ENCODE data around the gene SERPINB7.

Gene SERPINB7

DNA sequence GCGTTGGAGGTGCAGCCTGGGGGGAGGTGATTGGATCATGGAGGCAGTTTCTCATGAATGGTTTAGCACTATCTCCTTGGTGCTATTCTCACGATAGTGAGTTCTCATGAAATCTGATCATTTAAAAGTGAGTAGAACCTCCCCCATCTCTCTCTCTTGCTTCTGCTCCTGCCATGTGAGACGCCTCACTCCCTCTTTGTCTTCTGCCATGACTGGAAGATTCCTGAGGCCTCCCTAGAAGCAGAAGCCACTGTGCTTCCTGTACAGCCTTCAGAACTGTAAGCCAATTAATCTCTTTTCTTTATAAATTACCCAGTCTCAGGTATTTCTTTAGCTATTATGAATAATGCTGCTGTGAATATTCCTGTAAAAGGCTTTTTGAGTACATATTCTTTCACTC is 52.9 kb downstream of the SERPINB7 start:
- no peak overlapping the region for H3K9ac ChIP-seq (ENCODE audit: low read depth, low read length)
- no peaks in the 10 kb centered on the region for H4K20me1 ChIP-seq (ENCODE audit: insufficient read depth, low read length)
- H3K4me1 ChIP-seq (ENCODE audit: insufficient read depth, low read length), result 0 out of 2 replicates have a peak, but pooled peaks cover 4% of the 10 kb centered on the region
- H3K36me3 ChIP-seq (ENCODE audit: insufficient read depth, low read length), result no peaks in the 10 kb centered on the region
- no peak overlapping the region for H3K4me2 ChIP-seq (ENCODE audit: insufficient read depth, low read length)
- no peak overlapping the region for H3K4me3 ChIP-seq (ENCODE audit: low read depth in 1 of 2, low read length in 2 of 2)
- peaks cover 14% of the 10 kb centered on the region for H3K27me3 ChIP-seq (ENCODE audit: insufficient read depth, low read length, poor library complexity)
- ATAC-seq (ENCODE audit: insufficient read depth, low read depth) (no peak), DNase-seq (no peak)
- H3K9me3 ChIP-seq (ENCODE audit: insufficient read depth, low read length, severe bottlenecking), result no peaks in the 10 kb centered on the region
- no peak for TF ChIP-seq CTCF (IDR thresholded peaks at IDR 0.05; ENCODE audit: borderline replicate concordance, extremely low read depth, low read length, poor library complexity, severe bottlenecking)
- no peak for TF ChIP-seq EZH2 (IDR thresholded peaks at IDR 0.05; ENCODE audit: borderline replicate concordance, low read depth, low read length, severe bottlenecking)
- H3K79me2 ChIP-seq (ENCODE audit: insufficient read depth, low read length), result no peaks in the 10 kb centered on the region
- H3K27ac ChIP-seq (ENCODE audit: low read length), result no peak overlapping the region
- H2AFZ ChIP-seq (ENCODE audit: low read depth, low read length), result no peak overlapping the region

DNA sequence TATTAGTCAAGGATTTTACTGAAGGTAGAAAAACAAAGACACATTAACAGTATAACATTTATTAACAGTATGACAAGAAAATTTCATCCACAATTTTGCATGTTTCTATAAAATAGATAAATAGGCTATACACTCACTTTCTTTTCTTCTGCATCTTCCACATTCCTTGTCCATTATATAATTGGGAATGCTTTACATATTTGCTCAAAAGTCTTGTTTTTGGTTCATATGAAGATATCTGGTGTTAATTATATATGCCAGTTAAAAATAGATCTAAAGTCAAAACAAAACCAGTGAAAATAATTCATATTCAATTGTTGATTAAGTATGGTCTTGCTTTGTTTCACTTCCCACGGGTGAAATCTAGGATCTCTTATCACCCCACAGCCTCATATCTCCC is 53.4 kb downstream of the SERPINB7 start:
- no peak for DNase-seq
- Histone ChIP-seq H3K36me3 (ENCODE audit: insufficient read depth, low read length) (no peaks in the 10 kb centered on the region), H3K4me2 (ENCODE audit: insufficient read depth, low read length) (no peak overlapping the region), H3K27ac (ENCODE audit: low read length) (no peak overlapping the region), H3K4me3 (ENCODE audit: low read depth in 1 of 2, low read length in 2 of 2) (no peak overlapping the region), H3K27me3 (ENCODE audit: insufficient read depth, low read length, poor library complexity) (peaks cover 15% of the 10 kb centered on the region), H2AFZ (ENCODE audit: low read depth, low read length) (no peak overlapping the region), H3K9me3 (ENCODE audit: insufficient read depth, low read length, severe bottlenecking) (no peaks in the 10 kb centered on the region), H4K20me1 (ENCODE audit: insufficient read depth, low read length) (no peaks in the 10 kb centered on the region), H3K4me1 (ENCODE audit: insufficient read depth, low read length) (0 out of 2 replicates have a peak, but pooled peaks cover 4% of the 10 kb centered on the region), H3K79me2 (ENCODE audit: insufficient read depth, low read length) (no peaks in the 10 kb centered on the region), H3K9ac (ENCODE audit: low read depth, low read length) (no peak overlapping the region)
- ATAC-seq (ENCODE audit: insufficient read depth, low read depth), result no peak
- TF ChIP-seq EZH2 (IDR thresholded peaks at IDR 0.05; ENCODE audit: borderline replicate concordance, low read depth, low read length, severe bottlenecking) (no peak), CTCF (IDR thresholded peaks at IDR 0.05; ENCODE audit: borderline replicate concordance, extremely low read depth, low read length, poor library complexity, severe bottlenecking) (no peak)

DNA sequence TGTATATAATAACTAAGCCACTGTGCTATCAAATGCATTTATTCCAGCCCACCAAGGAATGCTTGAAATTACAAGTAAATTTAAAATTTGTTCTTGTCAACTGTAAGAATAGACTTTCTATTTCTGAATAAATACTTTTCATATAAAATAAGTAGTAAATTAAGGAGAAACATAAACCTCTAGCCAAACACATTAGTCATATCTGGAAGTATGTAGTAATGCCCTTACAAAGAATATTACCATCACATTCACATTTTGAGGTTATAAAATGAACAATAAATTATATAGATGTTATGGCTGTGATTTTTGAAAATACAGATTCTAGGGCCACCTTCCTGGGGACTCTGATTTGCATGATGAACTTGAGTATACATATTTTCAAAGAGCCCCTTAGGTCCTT is 54.7 kb downstream of the SERPINB7 start:
- Histone ChIP-seq H3K4me2 (ENCODE audit: insufficient read depth, low read length) (no peak overlapping the region), H3K36me3 (ENCODE audit: insufficient read depth, low read length) (no peaks in the 10 kb centered on the region), H4K20me1 (ENCODE audit: insufficient read depth, low read length) (no peaks in the 10 kb centered on the region), H3K4me3 (ENCODE audit: low read depth in 1 of 2, low read length in 2 of 2) (no peak overlapping the region), H3K27me3 (ENCODE audit: insufficient read depth, low read length, poor library complexity) (peaks cover 18% of the 10 kb centered on the region), H3K9me3 (ENCODE audit: insufficient read depth, low read length, severe bottlenecking) (no peaks in the 10 kb centered on the region), H3K79me2 (ENCODE audit: insufficient read depth, low read length) (no peaks in the 10 kb centered on the region), H3K4me1 (ENCODE audit: insufficient read depth, low read length) (0 out of 2 replicates have a peak, but pooled peaks cover 4% of the 10 kb centered on the region), H3K27ac (ENCODE audit: low read length) (no peak overlapping the region), H3K9ac (ENCODE audit: low read depth, low read length) (no peak overlapping the region), H2AFZ (ENCODE audit: low read depth, low read length) (no peak overlapping the region)
- DNase-seq (no peak), ATAC-seq (ENCODE audit: insufficient read depth, low read depth) (no peak)
- TF ChIP-seq CTCF (IDR thresholded peaks at IDR 0.05; ENCODE audit: borderline replicate concordance, extremely low read depth, low read length, poor library complexity, severe bottlenecking) (no peak), EZH2 (IDR thresholded peaks at IDR 0.05; ENCODE audit: borderline replicate concordance, low read depth, low read length, severe bottlenecking) (no peak)

Measured in DND-41 (cell line).